GM04503 (cell line): ENCODE measurements around the gene CEBPG.
A peak's percentile ranks its signal among the peaks of the same experiment; 100 is the strongest.

Experiments
- DNase-seq: peaks from one replicate; pipeline ENCODE4 v3.0.0-alpha.2; 2012; ENCODE audit warnings: low read depth

CEBPG gene

GRCh38 chr19:33382006-33382405, 8.5 kb downstream of the CEBPG start:
- no peak for DNase-seq

- DNase-seq, result no peak
Measured at GRCh38 chr19:33382982-33383381, 9.5 kb downstream of the CEBPG start.

GRCh38 chr19:33383720-33384292, 10.3 kb downstream of the CEBPG start:
- DNase-seq, result no peak

GRCh38 chr19:33384983-33385382, 11.5 kb downstream of the CEBPG start:
- DNase-seq, result no peak

GRCh38 chr19:33385956-33386355, 12.4 kb downstream of the CEBPG start:
- DNase-seq, result no peak

- no peak for DNase-seq
Measured at GRCh38 chr19:33386361-33386858, 12.9 kb downstream of the CEBPG start.

GRCh38 chr19:33387351-33388230, 14.1 kb downstream of the CEBPG start:
- DNase-seq, result no peak

GRCh38 chr19:33388231-33388724, 14.8 kb downstream of the CEBPG start:
- no peak for DNase-seq

GRCh38 chr19:33388725-33389420, 15.4 kb downstream of the CEBPG start:
- DNase-seq, result no peak

- no peak for DNase-seq
Measured at GRCh38 chr19:33389421-33390100, 16.1 kb downstream of the CEBPG start.

- no peak for DNase-seq
Measured at GRCh38 chr19:33390101-33390907, 16.8 kb downstream of the CEBPG start.

- no peak for DNase-seq
Measured at GRCh38 chr19:33390908-33391630, 17.6 kb downstream of the CEBPG start.

- no peak for DNase-seq
Measured at GRCh38 chr19:33391631-33392249, 18.2 kb downstream of the CEBPG start.

- DNase-seq, result no peak
Measured at GRCh38 chr19:33392341-33393285, 19.1 kb downstream of the CEBPG start.

- DNase-seq, result no peak
Measured at GRCh38 chr19:33393286-33394005, 19.9 kb downstream of the CEBPG start.

GRCh38 chr19:33394006-33394722, 20.7 kb downstream of the CEBPG start:
- DNase-seq, result peak; percentile 70

GRCh38 chr19:33394723-33395560, 21.4 kb downstream of the CEBPG start:
- no peak for DNase-seq
